HG02938 (cell line): ENCODE results near the gene CD81.

Experiments used
- ATAC-seq: cut with Tn5 transposase; IDR thresholded peaks from one replicate; pipeline ENCODE4 v1.9.1; 2021; ENCODE audit warnings: mild to moderate bottlenecking, moderate library complexity; ENCODE audit not compliant: unreplicated experiment

CD81 gene

GRCh38 chr11:2374456-2375201, 2.5 kb upstream of the CD81 start:
- ATAC-seq: no peak

- no peak for ATAC-seq
Observed at GRCh38 chr11:2375341-2375853, 1.7 kb upstream of the CD81 start.

- ATAC-seq: no peak
Observed at GRCh38 chr11:2375964-2376551, 1.1 kb upstream of the CD81 start.

- ATAC-seq: no peak
Observed at GRCh38 chr11:2377511-2378443, 667 bp downstream of the CD81 start.

GRCh38 chr11:2378527-2379210, 1.6 kb downstream of the CD81 start:
- ATAC-seq: no peak

- ATAC-seq: no peak
Observed at GRCh38 chr11:2379466-2380174, 2.5 kb downstream of the CD81 start.

GRCh38 chr11:2380396-2380795, 3.3 kb downstream of the CD81 start:
- no peak for ATAC-seq

GRCh38 chr11:2380807-2381350, 3.8 kb downstream of the CD81 start:
- ATAC-seq: no peak

GRCh38 chr11:2381494-2382128, 4.5 kb downstream of the CD81 start:
- ATAC-seq: no peak

- no peak for ATAC-seq
Observed at GRCh38 chr11:2382129-2382517, 5.0 kb downstream of the CD81 start.

- no peak for ATAC-seq
Observed at GRCh38 chr11:2382936-2383851, 6.1 kb downstream of the CD81 start.

- no peak for ATAC-seq
Observed at GRCh38 chr11:2383852-2384804, 7.0 kb downstream of the CD81 start.

GRCh38 chr11:2385156-2386151, 8.3 kb downstream of the CD81 start:
- no peak for ATAC-seq

- no peak for ATAC-seq
Observed at GRCh38 chr11:2386591-2386990, 9.5 kb downstream of the CD81 start.

- no peak for ATAC-seq
Observed at GRCh38 chr11:2387266-2387987, 10.3 kb downstream of the CD81 start.
